Measurements from ENCODE around the gene SAMD15.

- TF ChIP-seq, protein P1, sequence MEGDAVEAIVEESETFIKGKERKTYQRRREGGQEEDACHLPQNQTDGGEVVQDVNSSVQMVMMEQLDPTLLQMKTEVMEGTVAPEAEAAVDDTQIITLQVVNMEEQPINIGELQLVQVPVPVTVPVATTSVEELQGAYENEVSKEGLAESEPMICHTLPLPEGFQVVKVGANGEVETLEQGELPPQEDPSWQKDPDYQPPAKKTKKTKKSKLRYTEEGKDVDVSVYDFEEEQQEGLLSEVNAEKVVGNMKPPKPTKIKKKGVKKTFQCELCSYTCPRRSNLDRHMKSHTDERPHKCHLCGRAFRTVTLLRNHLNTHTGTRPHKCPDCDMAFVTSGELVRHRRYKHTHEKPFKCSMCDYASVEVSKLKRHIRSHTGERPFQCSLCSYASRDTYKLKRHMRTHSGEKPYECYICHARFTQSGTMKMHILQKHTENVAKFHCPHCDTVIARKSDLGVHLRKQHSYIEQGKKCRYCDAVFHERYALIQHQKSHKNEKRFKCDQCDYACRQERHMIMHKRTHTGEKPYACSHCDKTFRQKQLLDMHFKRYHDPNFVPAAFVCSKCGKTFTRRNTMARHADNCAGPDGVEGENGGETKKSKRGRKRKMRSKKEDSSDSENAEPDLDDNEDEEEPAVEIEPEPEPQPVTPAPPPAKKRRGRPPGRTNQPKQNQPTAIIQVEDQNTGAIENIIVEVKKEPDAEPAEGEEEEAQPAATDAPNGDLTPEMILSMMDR (IDR thresholded peaks at IDR 0.05): no peak
- no peak for TF ChIP-seq POLR2A (IDR thresholded peaks at IDR 0.05)
Measured at GRCh38 chr14:77337880-77338279, 39.3 kb upstream of the SAMD15 start.

All from body of pancreas (tissue), 4 donors.